ACC112 (cell line): ENCODE results near the gene STIM2.

Experiments used
- H2AFZ ChIP-seq: fragments of 200-600 bp; sonication (generic); one replicate; pipeline ENCODE4 v1.6.0; 2017; ENCODE audit warnings: antibody characterized with exemption, low read length; ENCODE audit not compliant: unreplicated experiment
- H3K27ac ChIP-seq: fragments of 200-600 bp; sonication (generic); 2 replicates; pipeline ENCODE4 v1.5.1; 2014; ENCODE audit warnings: low read depth, mild to moderate bottlenecking, antibody characterized with exemption, low read length, moderate library complexity
- H3K27me3 ChIP-seq: fragments of 200-600 bp; sonication (generic); 2 replicates; pipeline ENCODE4 v1.6.1; 2014; ENCODE audit warnings: mild to moderate bottlenecking, antibody characterized with exemption, low read length, moderate library complexity, mixed read lengths; ENCODE audit not compliant: insufficient read depth
- H3K36me3 ChIP-seq: fragments of 200-600 bp; sonication (generic); 2 replicates; pipeline ENCODE4 v1.6.1; 2016; ENCODE audit warnings: mild to moderate bottlenecking, antibody characterized with exemption, low read length, moderate library complexity, mixed read lengths; ENCODE audit not compliant: insufficient read depth
- H3K4me1 ChIP-seq: fragments of 200-600 bp; sonication (generic); one replicate; pipeline ENCODE4 v1.6.1; 2016; ENCODE audit warnings: low read length, mixed read lengths; ENCODE audit not compliant: insufficient read depth, unreplicated experiment, control insufficient read depth
- H3K4me3 ChIP-seq: fragments of 200-600 bp; sonication (generic); 2 replicates; pipeline ENCODE4 v1.5.1; 2014; ENCODE audit warnings: mild to moderate bottlenecking, low read depth, low read length
- H3K79me2 ChIP-seq: fragments of 200-600 bp; sonication (generic); one replicate; pipeline ENCODE4 v1.6.0; 2016; ENCODE audit warnings: low read length; ENCODE audit not compliant: control insufficient read depth, unreplicated experiment, insufficient read depth

Gene STIM2

GRCh38 chr4:26866781-26867180 lies 6.1 kb downstream of the STIM2 start:
- Histone ChIP-seq H3K79me2 (peaks cover 55% of the 10 kb centered on the region), H2AFZ (no peak overlapping the region), H3K27me3 (no peaks in the 10 kb centered on the region), H3K4me3 (no peak overlapping the region), H3K4me1 (peaks cover 21% of the 10 kb centered on the region), H3K36me3 (no peaks in the 10 kb centered on the region), H3K27ac (no peak overlapping the region)

- Histone ChIP-seq H3K36me3 (no peaks in the 10 kb centered on the region), H3K27ac (no peak overlapping the region), H2AFZ (no peak overlapping the region), H3K4me3 (no peak overlapping the region), H3K27me3 (no peaks in the 10 kb centered on the region), H3K79me2 (peaks cover 43% of the 10 kb centered on the region), H3K4me1 (peaks cover 17% of the 10 kb centered on the region)
Measured at GRCh38 chr4:26867914-26868684, 7.5 kb downstream of the STIM2 start.

DNA sequence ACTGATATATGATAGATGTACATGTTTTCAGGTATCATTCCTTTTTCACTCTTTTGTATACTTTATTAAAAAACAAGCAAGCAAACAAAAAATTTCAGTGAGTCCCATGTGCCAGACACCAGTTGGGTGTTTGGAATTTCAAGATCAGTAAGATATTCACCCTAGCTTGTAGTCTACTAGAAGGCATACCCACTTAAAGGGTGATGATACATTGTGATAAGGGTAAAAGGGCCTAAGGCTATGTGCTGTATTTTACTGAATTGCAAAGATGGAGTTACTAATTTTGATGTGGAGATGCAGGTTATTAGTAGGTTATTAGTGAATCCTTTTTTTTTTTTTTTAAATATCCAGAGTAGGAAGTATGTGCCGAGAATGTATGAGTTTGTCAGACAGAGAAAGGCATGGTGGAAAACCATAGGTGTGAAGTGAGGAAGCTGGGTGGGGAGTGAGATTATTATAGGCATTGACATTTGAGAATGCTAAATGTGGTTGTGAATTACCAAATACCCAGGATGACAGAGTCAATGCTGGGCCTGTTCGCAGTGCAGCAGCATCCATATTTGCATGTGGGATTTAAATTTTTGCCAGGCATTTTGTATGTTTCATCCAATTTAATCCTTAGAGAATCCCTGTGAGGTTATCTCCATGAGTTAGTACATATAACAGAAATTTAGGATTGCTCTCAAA lies 10.1 kb downstream of the STIM2 start:
- H3K4me3 ChIP-seq: no peak overlapping the region
- H3K79me2 ChIP-seq: peaks cover 23% of the 10 kb centered on the region
- no peak overlapping the region for H3K27ac ChIP-seq
- H3K27me3 ChIP-seq: no peaks in the 10 kb centered on the region
- no peak overlapping the region for H2AFZ ChIP-seq
- H3K4me1 ChIP-seq: peaks cover 4% of the 10 kb centered on the region
- no peaks in the 10 kb centered on the region for H3K36me3 ChIP-seq

DNA sequence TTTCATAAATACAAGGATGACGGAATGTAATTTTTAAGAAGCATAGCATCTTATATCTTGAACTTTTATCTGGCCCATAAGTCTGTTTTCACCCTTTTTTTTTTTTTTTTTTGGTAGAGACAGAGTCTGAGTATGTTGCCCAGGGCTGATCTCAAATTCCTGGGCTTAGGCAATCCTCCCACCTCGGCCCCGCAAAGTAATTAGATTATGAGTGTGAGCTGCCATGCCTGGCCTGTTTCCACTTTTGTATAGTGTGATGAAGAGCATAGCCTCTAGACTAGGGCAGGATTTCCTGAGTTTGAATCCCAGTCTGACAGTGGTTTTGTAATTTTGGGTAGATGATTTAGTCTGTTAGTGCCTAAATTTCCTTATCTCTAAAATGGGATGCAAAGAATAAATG lies 11.0 kb downstream of the STIM2 start:
- no peaks in the 10 kb centered on the region for H3K36me3 ChIP-seq
- H3K27ac ChIP-seq: no peak overlapping the region
- H3K79me2 ChIP-seq: peaks cover 20% of the 10 kb centered on the region
- no peaks in the 10 kb centered on the region for H3K27me3 ChIP-seq
- H2AFZ ChIP-seq: no peak overlapping the region
- H3K4me1 ChIP-seq: peaks cover 4% of the 10 kb centered on the region
- no peak overlapping the region for H3K4me3 ChIP-seq

DNA sequence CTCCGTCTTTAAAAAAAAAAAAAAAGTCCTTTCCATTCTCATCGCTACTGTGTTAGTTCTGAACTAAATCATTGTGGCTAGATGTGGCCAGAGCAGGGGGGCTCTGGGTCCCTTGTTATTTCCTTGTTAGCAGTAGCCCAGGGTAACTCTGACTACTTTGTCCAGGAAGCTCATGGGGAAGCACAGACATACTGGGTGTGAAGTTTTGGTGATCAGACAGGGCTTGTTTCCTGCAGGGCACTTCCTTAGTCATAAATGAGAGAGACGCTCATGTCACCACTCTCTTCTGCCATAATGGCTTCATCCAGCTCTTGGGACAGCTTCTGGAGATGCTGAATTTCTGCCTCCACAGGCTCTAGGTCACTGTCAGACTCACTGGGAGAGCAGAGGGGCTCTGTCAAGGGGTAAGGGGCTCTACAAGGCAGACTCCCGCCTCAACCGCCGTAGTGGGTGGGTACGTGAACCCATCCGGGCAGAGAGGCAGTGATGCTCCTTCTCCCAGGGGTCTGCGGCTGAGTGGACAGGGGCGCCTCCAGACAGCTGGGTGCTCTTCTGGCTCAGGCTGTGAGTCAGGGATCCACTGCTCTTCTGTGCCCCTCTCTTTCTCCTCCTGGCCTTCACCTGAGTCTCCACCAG lies 12.9 kb downstream of the STIM2 start:
- Histone ChIP-seq H2AFZ (no peak overlapping the region), H3K4me3 (no peak overlapping the region), H3K27ac (no peak overlapping the region), H3K27me3 (no peaks in the 10 kb centered on the region), H3K79me2 (peaks cover 11% of the 10 kb centered on the region), H3K4me1 (no peaks in the 10 kb centered on the region), H3K36me3 (no peaks in the 10 kb centered on the region)

- Histone ChIP-seq H3K4me3 (no peak overlapping the region), H3K36me3 (no peaks in the 10 kb centered on the region), H3K27me3 (no peaks in the 10 kb centered on the region), H3K79me2 (peaks cover 5% of the 10 kb centered on the region), H3K27ac (no peak overlapping the region), H2AFZ (no peak overlapping the region), H3K4me1 (peaks cover 4% of the 10 kb centered on the region)
Measured at GRCh38 chr4:26874110-26874509, 13.5 kb downstream of the STIM2 start.

- H2AFZ ChIP-seq: no peak overlapping the region
- no peaks in the 10 kb centered on the region for H3K27me3 ChIP-seq
- no peak overlapping the region for H3K27ac ChIP-seq
- peaks cover 4% of the 10 kb centered on the region for H3K79me2 ChIP-seq
- no peak overlapping the region for H3K4me3 ChIP-seq
- peaks cover 4% of the 10 kb centered on the region for H3K4me1 ChIP-seq
- no peaks in the 10 kb centered on the region for H3K36me3 ChIP-seq
Measured at GRCh38 chr4:26877406-26877805, 16.8 kb downstream of the STIM2 start.

DNA sequence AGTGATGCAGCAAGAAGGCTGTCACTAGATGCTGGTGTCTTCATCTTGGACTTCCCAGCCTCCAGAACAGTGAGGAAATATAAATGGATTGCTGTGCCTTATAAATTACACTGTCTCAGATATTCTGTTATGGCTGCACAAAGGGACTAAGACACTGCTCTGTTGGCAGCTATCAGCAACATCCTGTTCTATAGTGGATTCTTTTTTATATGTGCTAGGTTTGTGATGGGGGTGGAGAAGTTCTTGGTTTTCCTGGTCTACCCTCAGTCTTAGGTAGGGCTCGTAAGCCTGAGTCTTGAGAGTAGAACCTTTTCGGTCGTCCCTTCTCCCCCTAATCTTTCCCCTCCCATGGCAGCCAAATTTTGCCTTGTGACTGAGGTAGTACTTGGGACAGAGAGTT lies 17.3 kb downstream of the STIM2 start:
- H3K27me3 ChIP-seq: no peaks in the 10 kb centered on the region
- H3K4me1 ChIP-seq: peaks cover 4% of the 10 kb centered on the region
- peaks cover 4% of the 10 kb centered on the region for H3K79me2 ChIP-seq
- H2AFZ ChIP-seq: no peak overlapping the region
- H3K27ac ChIP-seq: no peak overlapping the region
- no peak overlapping the region for H3K4me3 ChIP-seq
- no peaks in the 10 kb centered on the region for H3K36me3 ChIP-seq

GRCh38 chr4:26878794-26879391 lies 18.3 kb downstream of the STIM2 start:
- peaks cover 4% of the 10 kb centered on the region for H3K79me2 ChIP-seq
- no peak overlapping the region for H2AFZ ChIP-seq
- no peaks in the 10 kb centered on the region for H3K27me3 ChIP-seq
- no peaks in the 10 kb centered on the region for H3K36me3 ChIP-seq
- peaks cover 4% of the 10 kb centered on the region for H3K4me1 ChIP-seq
- H3K4me3 ChIP-seq: no peak overlapping the region
- H3K27ac ChIP-seq: no peak overlapping the region

GRCh38 chr4:26879805-26880204 lies 19.2 kb downstream of the STIM2 start:
- peaks cover 4% of the 10 kb centered on the region for H3K79me2 ChIP-seq

More at GRCh38 chr4:26879805-26880204, 19.2 kb downstream of the STIM2 start:
- no peaks in the 10 kb centered on the region for H3K36me3 ChIP-seq
- H3K27me3 ChIP-seq: no peaks in the 10 kb centered on the region
- H2AFZ ChIP-seq: no peak overlapping the region
- no peak overlapping the region for H3K27ac ChIP-seq
- H3K4me3 ChIP-seq: no peak overlapping the region
- peaks cover 4% of the 10 kb centered on the region for H3K4me1 ChIP-seq
